Mucosa of descending colon (tissue), 3 donors: ENCODE measurements around the gene HERC5. TPM values are rescaled to one million over a fixed set of nuclear protein-coding genes. Genes with fewer than 3 reads are reported as not detected.

Source experiments
- ATAC-seq: fragments of 200-7000 bp; cut with Tn5 transposase; one replicate; pipeline ENCODE4 v1.9.1; 2020; ENCODE audit warnings: mild to moderate bottlenecking, moderate library complexity
- DNase-seq, 3 donors: peaks; one replicate each; pipeline ENCODE4 v3.0.0-alpha.2; 2020
- H3K36me3 ChIP-seq: fragments of 200-600 bp; one replicate; pipeline ENCODE4 v1.8.0; 2021; ENCODE audit warnings: low read depth, mild to moderate bottlenecking
- H3K4me1 ChIP-seq: fragments of 200-600 bp; one replicate; pipeline ENCODE4 v1.8.0; 2021; ENCODE audit warnings: low read depth, mild to moderate bottlenecking
- H3K4me3 ChIP-seq: fragments of 200-600 bp; one replicate; pipeline ENCODE4 v1.8.0; 2021; ENCODE audit warnings: mild to moderate bottlenecking
- H3K9me3 ChIP-seq: fragments of 200-600 bp; one replicate; pipeline ENCODE4 v1.8.0; 2021; ENCODE audit warnings: mild to moderate bottlenecking
- CTCF ChIP-seq: fragments of 200-600 bp; IDR thresholded peaks from one replicate; pipeline ENCODE4 v1.8.0; 2022; ENCODE audit warnings: antibody characterized with exemption, mild to moderate bottlenecking
- intact Hi-C, 2 donors: fragments of 100-400 bp; cut with DNase I in 1 of 2; cut with micrococcal nuclease in 1 of 2; formaldehyde crosslinking; loops; one replicate each; pipeline versions ENCODE4 v1.11.0 to v1.11.1; 2022; cut with DNase I, micrococcal nuclease
- total RNA-seq, 3 donors: library from RNA; stranded (reverse); fragmentation: NEBNext Ultra II Directional in 2 of 3; extraction: Animal tissue kit (Norgen Biotek cat#: 25700) in 2 of 3; gene quantifications; one replicate each; pipeline versions ENCODE4 v1.2.1 to v1.2.4, GENCODE V29; 2021 to 2023
- donor health status: DM: no; HTN: no; CAD: no; lungs with moderate emphysema.
- donor health status: DM: no; HTN: no; CAD: no.
- donor health status: DM: no; HTN: yes; CAD: no.

The HERC5 gene
- total RNA-seq, 3 donors from 2014 or later, result 1.8 to 4.0 (median 1.9) TPM

DNA sequence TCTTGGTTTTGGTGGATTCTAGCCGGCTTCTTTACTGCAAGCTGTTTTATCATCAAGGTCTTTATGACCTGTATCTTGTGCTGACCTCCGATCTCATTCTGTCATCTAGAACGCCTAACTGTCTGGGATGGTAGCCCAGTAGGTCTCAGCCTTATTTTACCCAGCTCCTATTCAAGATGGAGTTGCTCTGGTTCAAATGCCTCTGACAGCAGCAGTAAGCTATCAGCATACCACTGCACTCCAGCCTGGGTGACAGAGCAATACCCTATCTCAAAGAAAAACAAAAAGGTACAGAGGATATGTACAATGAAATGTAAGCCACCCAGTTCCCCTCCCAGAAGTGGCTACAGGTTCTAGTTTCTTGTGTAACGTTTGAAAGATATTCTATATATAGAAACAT lies 42.2 kb upstream of the HERC5 start:
- no peaks in the 10 kb centered on the region for H3K4me1 ChIP-seq
- H3K9me3 ChIP-seq, result no peaks in the 10 kb centered on the region
- DNase-seq (no peak), ATAC-seq (no peak)
- H3K4me3 ChIP-seq, result no peak overlapping the region
- intact Hi-C loops, result no loop called here
- TF ChIP-seq CTCF, result no peak
- no peaks in the 10 kb centered on the region for H3K36me3 ChIP-seq

- ATAC-seq, result peak; percentile 95
- DNase-seq, result peak in 1 of 3 donors; percentile 7
- Histone ChIP-seq H3K36me3 (no peaks in the 10 kb centered on the region), H3K4me3 (no peak overlapping the region), H3K9me3 (no peaks in the 10 kb centered on the region), H3K4me1 (no peaks in the 10 kb centered on the region)
- intact Hi-C loops, result no loop called here
- TF ChIP-seq CTCF, result no peak
Observed at GRCh38 chr4:88415982-88416381, 40.9 kb upstream of the HERC5 start.

DNA sequence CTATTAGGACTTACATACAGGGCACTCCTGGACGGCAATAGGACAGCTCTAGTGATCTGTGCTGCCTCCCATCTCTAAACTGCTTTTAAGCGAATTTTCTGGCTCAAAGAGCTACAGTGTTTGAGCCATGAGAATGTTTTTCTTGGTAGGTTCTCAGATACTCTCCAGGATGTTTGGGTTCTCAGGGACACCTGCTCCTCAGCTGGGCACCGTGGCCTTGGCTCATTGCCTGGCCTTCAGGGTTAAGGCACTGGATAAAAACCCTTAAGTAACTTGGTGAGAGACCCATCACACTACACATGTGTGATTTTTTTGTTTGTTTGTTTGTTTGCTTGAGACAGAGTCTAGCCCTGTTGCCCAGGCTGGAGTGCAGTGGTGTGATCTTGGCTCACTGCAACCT lies 38.5 kb upstream of the HERC5 start:
- intact Hi-C loops, result no loop called here
- Histone ChIP-seq H3K4me1 (no peaks in the 10 kb centered on the region), H3K9me3 (no peaks in the 10 kb centered on the region), H3K4me3 (no peak overlapping the region), H3K36me3 (no peaks in the 10 kb centered on the region)
- no peak for TF ChIP-seq CTCF
- DNase-seq, result no peak
- no peak for ATAC-seq

DNA sequence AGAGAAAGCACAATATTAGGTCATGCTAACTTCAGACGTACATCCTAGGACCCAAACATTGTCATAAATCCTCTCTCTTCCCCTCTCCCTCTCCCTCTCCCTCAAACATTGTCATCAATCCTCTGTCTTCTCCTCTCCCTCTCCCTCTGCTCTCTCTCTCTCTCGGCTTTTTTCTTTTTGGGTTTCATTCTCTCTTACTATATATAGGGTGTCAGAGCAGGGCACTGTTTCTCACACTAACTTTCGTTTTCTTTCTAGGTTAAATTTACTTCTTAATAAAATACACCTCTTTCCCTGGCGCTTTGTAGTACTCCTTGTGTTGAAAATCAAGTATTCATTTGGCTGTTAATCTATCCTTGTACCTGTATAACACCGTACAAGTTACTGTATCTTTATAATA lies 37.0 kb upstream of the HERC5 start:
- intact Hi-C loops, result no loop called here
- Histone ChIP-seq H3K36me3 (no peaks in the 10 kb centered on the region), H3K4me1 (no peaks in the 10 kb centered on the region), H3K9me3 (no peaks in the 10 kb centered on the region), H3K4me3 (no peak overlapping the region)
- TF ChIP-seq CTCF, result no peak
- DNase-seq, result no peak
- ATAC-seq, result no peak

- intact Hi-C loops, result no loop called here
- DNase-seq, result no peak
- Histone ChIP-seq H3K36me3 (no peaks in the 10 kb centered on the region), H3K4me1 (no peaks in the 10 kb centered on the region), H3K4me3 (no peak overlapping the region), H3K9me3 (no peaks in the 10 kb centered on the region)
- no peak for ATAC-seq
- no peak for TF ChIP-seq CTCF
Observed at GRCh38 chr4:88420844-88421243, 36.1 kb upstream of the HERC5 start.

DNA sequence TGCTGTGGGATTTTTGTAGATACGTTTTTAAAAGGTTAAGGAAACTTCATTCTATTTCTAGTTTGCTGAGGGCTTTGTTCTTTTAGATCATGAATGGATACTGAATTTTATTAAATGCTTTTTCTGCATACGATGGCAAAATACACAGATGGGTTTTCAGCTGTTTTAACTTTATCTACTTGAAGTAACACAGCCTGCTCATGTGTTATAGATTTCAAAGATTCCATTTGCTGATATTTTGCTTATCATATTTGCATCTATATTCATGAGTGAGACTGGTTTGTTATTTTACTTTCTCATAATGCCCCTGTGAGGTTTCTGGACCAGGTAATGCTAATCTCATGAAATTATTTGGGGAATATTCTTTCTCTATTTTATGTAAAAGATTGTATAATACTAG lies 34.5 kb upstream of the HERC5 start:
- H3K36me3 ChIP-seq, result no peaks in the 10 kb centered on the region
- no peaks in the 10 kb centered on the region for H3K4me1 ChIP-seq
- ATAC-seq, result no peak
- H3K9me3 ChIP-seq, result no peaks in the 10 kb centered on the region
- no peak for DNase-seq
- intact Hi-C loops, result no loop called here
- no peak for TF ChIP-seq CTCF
- H3K4me3 ChIP-seq, result no peak overlapping the region
